ENCODE measurements around the gene TMEM167A.

- no peak for TF ChIP-seq EP300 (IDR thresholded peaks at IDR 0.05)
- TF ChIP-seq CTCF (IDR thresholded peaks at IDR 0.05), result no peak
Measured at GRCh38 chr5:83077662-83078261, 568 bp upstream of the TMEM167A start.
